Hepatocyte (in vitro differentiated cells): ENCODE results near the gene PLAC8.
"Not testable (repeated sequence)": the region's sequence is repeated elsewhere in the genome, so short reads cannot be mapped to it uniquely, and the experiment has no call there.

ENCODE experiments used
- EZH2 ChIP-seq: fragments of 200-600 bp; sonication (generic); IDR thresholded peaks from 2 replicates; pipeline ENCODE4 v1.6.1; 2016; ENCODE audit warnings: antibody characterized with exemption, mild to moderate bottlenecking, borderline replicate concordance
- EZH2phosphoT487 ChIP-seq: fragments of 200-600 bp; sonication (generic); IDR thresholded peaks from one replicate; pipeline ENCODE4 v1.6.1; 2018; ENCODE audit warnings: antibody characterized with exemption, mild to moderate bottlenecking, low read depth, moderate library complexity; ENCODE audit not compliant: unreplicated experiment, severe bottlenecking
- TF ChIP-seq, protein P1 (sequence below): fragments of 200-600 bp; sonication (generic); IDR thresholded peaks from 2 replicates; pipeline ENCODE4 v1.5.1; 2016; ENCODE audit warnings: antibody characterized with exemption, mild to moderate bottlenecking; ENCODE audit not compliant: poor library complexity

GRCh38 chr4:83111751-83112141 is 2.8 kb downstream of the PLAC8 start:
- TF ChIP-seq, protein P1, sequence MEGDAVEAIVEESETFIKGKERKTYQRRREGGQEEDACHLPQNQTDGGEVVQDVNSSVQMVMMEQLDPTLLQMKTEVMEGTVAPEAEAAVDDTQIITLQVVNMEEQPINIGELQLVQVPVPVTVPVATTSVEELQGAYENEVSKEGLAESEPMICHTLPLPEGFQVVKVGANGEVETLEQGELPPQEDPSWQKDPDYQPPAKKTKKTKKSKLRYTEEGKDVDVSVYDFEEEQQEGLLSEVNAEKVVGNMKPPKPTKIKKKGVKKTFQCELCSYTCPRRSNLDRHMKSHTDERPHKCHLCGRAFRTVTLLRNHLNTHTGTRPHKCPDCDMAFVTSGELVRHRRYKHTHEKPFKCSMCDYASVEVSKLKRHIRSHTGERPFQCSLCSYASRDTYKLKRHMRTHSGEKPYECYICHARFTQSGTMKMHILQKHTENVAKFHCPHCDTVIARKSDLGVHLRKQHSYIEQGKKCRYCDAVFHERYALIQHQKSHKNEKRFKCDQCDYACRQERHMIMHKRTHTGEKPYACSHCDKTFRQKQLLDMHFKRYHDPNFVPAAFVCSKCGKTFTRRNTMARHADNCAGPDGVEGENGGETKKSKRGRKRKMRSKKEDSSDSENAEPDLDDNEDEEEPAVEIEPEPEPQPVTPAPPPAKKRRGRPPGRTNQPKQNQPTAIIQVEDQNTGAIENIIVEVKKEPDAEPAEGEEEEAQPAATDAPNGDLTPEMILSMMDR: not testable (repeated sequence)
- TF ChIP-seq EZH2phosphoT487, EZH2: not testable (repeated sequence)
